Esophagus squamous epithelium (tissue), 4 donors: ENCODE measurements around the gene N4BP2L2.

Experiments used
- POLR2A ChIP-seq, 4 donors: fragments of 450-650 bp; IDR thresholded peaks; one replicate each; pipeline ENCODE4 v1.6.1; 2017; ENCODE audit warnings: antibody characterized with exemption in 4 of 4, mild to moderate bottlenecking in 4 of 4, moderate library complexity in 3 of 4
- TF ChIP-seq, protein P1 (sequence below), 6 experiments: fragments of 450-650 bp in 4 of 6; fragments of 200-600 bp in 2 of 6; sonication (generic) in 2 of 6; IDR thresholded peaks; one replicate each; pipeline ENCODE4 v1.5.1; 2016 to 2019; ENCODE audit warnings: antibody characterized with exemption in 6 of 6, mild to moderate bottlenecking in 4 of 6, moderate library complexity in 4 of 6

DNA sequence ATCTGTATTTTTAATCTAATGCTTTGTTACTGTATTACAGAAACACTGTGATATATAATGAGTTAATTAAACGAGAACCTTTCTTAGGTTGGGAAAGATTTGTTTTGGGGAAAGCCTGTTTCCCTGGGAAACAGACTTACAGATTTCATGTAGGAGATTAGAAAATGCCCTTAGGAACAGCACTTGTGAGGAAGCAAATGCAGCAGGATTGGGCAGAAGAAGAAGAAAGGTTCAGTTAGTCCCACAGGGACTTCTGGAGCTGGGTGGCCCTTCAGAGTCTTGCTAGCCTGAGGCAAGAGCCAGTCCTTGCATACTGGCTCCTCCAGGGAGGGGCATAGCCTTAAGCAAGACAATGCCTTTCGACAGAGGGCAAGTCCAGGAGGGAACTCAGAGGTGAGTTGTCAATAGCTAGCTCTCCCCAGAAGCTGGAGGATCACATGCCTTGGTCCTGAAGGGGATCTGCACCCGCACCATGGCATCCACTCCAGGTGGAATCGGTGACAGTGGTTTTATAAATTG is 147.4 kb downstream of the N4BP2L2 start:
- no peak for TF ChIP-seq POLR2A (IDR thresholded peaks at IDR 0.05)
- TF ChIP-seq, protein P1, sequence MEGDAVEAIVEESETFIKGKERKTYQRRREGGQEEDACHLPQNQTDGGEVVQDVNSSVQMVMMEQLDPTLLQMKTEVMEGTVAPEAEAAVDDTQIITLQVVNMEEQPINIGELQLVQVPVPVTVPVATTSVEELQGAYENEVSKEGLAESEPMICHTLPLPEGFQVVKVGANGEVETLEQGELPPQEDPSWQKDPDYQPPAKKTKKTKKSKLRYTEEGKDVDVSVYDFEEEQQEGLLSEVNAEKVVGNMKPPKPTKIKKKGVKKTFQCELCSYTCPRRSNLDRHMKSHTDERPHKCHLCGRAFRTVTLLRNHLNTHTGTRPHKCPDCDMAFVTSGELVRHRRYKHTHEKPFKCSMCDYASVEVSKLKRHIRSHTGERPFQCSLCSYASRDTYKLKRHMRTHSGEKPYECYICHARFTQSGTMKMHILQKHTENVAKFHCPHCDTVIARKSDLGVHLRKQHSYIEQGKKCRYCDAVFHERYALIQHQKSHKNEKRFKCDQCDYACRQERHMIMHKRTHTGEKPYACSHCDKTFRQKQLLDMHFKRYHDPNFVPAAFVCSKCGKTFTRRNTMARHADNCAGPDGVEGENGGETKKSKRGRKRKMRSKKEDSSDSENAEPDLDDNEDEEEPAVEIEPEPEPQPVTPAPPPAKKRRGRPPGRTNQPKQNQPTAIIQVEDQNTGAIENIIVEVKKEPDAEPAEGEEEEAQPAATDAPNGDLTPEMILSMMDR (IDR thresholded peaks at IDR 0.05), result no peak
